Uterus (tissue), 2 donors: ENCODE data around the gene DNAH10.

Experiments
- CTCF ChIP-seq, 4 experiments: fragments of 200-600 bp in 2 of 4; fragments of 450-650 bp in 2 of 4; sonication (generic) in 2 of 4; IDR thresholded peaks; one replicate each; pipeline ENCODE4 v1.5.1; 2016 to 2019; ENCODE audit warnings: antibody characterized with exemption in 4 of 4, mild to moderate bottlenecking in 2 of 4, moderate library complexity in 1 of 4
- POLR2A ChIP-seq, 2 donors: fragments of 450-650 bp; IDR thresholded peaks; one replicate each; pipeline ENCODE4 v1.6.1; 2016; ENCODE audit warnings: antibody characterized with exemption in 2 of 2, mild to moderate bottlenecking in 1 of 2, moderate library complexity in 1 of 2

DNA sequence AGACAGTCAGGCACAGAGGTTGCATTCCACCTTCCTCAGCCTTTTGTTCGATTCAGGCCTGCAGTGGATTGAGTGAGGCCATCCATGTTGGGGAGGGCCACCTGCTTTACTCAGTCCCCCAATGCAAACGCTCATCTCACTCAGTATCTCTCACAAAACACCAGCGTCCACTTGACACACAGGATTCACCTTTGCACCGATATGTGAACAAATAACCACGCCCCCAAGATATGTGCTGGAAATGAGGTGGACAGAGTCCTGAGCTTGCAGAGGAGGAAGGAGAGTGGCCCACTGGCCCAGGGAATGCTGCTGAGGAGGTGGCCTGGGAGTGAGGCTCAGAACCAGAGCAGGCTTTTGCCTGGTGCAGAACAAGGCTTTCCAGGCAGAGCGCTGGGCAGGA is 60.7 kb downstream of the DNAH10 start:
- TF ChIP-seq CTCF (IDR thresholded peaks at IDR 0.05): no peak
- TF ChIP-seq POLR2A (IDR thresholded peaks at IDR 0.05): no peak
